Stimulated activated CD4-positive, alpha-beta T cell treated with anti-CD3 and anti-CD28 coated beads, Interleukin-1b, Interleukin-23, amount 100 ng/mL, for 1 hour (primary cell): Measurements from ENCODE around the gene STK26.
"Not testable (repeated sequence)": the region's sequence is repeated elsewhere in the genome, so short reads cannot be mapped to it uniquely, and the experiment has no call there.

Experiments
- DNase-seq, 2 donors: peaks; one replicate each; pipeline ENCODE4 v3.0.0-alpha.2; 2020; ENCODE audit warnings: low read depth in 2 of 2

STK26 gene

DNA sequence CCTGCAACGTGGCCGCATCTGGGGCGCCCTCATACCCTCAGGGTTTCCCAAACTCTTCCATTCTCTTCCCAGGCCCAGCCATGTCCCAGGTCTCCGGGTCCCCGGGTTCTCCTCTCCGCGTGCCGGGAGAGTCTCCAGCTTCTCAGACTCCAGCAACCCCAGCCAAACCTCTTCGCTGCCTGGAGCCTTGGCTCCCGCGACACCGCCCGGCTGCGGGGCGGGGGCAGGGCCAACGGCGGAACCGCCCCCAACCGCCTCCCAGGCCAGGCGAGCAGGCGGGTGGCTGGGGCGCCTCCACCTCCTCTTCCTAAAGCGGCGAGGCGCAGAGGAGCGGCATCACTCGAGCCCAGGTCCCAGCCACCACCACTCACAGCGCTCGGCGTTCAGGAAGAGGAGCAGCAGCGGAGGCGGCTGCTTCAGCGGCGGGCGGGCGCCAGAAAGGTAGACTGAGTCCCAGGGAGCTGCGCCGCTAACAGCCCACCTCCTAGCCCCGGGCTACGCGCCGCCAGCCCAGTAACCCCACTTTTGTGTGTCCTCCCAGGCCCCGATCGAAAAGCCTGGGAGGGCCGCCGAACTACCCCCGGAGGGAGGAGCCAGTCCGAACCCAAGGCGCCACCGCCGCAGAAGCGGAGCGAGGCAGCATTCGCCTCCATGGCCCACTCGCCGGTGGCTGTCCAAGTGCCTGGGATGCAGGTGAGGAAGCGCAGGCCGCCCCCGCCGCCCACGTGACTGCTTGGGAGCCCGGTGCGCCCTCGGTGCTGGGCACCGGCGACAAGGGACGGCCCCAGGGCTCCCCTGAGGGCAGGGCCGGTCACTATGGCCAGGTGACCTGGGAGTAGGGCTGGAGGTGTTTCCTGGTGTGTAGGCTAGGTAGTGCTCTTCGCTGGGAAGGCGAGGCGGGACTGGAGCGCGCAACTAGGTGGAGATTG is at the start of gene STK26:
STK26 (plus strand) TSS at position 336 of the 929 bp plus-strand sequence; CDS start at position 652, 316 bp downstream.
- peak in 1 of 2 donors; percentile 46 for DNase-seq

DNA sequence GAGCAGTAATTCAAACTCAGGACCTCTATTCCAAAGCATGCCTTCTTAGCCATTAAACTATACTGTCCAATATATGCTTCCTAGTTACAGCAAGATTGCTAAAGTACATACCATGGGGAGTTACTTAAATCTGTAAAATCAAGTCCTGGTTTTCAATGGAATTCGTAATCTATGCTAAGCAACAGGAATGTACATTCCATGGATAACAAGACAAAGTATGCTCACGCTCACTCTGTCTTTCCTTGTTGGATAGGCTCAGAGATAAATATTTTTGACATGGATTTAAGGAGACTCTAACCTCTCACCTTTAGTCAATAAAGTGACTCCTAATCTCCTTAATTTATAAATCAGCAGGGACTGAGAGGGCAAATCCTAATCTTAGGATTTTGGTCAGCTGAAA is 47.3 kb upstream of the STK26 start:
- DNase-seq = no peak

DNA sequence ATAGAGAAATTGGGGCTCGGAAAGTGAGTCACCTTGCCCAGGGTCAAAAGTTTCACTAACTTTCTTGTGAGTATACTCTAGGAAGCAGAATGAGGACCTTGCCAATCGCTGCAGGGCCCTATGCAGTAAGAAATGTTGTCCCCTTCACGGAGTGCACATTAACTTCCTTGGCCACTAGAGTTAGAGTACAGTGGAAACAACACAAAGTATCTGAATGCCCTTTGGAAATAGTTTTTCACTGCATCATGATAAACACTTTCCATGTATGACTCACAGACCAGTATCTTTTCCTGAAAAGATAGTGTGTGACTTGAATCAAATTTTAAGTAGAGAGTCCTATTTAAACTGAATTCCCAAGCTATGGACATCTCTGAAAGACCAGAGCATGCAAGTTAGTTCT is 45.5 kb upstream of the STK26 start:
- no peak for DNase-seq

DNA sequence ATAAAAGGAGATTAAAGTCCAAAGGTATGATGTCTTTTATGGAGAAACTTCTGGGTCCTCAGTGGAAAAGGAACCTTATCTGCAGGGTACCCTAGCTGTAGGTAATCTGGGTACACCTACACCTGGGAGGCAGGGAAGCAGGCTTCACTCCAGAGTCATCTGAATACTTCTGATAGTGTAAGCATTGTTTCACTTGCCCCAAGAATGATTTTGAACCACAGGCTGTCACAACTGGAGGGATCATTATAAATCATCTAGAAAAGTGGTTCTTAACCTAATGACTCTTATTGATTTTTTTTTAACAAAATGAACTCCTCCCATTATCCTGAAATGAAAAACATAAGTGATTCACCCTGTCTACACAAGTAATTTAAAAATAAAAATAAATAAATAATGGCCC is 44.0 kb upstream of the STK26 start:
- no peak for DNase-seq

DNA sequence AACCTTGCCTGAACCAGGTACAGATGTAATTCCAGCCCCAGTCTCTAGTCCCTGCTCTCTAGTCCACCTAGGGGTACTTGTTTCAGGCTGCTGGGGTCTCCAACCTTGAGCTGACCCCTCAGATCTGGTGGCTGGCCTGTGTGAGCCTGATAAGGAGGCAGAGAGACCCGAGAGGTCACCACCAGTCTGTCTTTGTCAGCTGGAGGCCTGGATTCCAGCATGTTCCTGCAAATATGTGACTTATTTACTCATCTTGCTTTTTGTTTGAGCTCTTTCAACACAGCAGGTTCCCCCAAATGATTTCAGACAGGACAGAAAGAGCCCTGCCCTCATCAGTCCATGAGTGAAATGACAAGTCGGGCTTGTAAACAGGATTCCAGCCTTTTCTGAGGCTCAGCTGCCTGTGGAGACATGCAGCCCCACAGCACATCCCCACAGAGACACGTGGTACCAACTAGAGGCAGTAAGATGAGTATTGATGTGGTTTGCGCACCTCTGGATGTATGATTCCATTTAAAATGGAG is 37.5 kb upstream of the STK26 start:
- no peak for DNase-seq

DNA sequence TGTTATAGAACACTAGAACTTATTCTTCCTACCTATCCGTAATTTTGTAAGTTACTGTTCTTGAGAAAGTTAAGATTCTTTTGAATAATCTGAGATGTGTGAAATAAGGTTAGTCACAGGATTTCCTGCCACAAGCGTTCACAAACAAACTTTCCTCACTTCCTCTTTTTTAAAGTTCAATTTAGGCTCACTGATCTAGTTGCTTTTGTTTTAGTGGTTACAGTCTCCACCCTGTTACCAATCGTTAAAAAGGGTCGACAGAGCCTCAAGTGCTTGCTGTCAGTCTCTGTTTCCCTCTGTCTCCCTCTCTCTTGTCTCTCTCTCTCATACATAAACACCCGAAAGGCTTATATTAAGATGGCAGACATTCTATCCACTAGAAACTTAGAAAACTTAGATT is 35.9 kb upstream of the STK26 start:
- no peak for DNase-seq

DNA sequence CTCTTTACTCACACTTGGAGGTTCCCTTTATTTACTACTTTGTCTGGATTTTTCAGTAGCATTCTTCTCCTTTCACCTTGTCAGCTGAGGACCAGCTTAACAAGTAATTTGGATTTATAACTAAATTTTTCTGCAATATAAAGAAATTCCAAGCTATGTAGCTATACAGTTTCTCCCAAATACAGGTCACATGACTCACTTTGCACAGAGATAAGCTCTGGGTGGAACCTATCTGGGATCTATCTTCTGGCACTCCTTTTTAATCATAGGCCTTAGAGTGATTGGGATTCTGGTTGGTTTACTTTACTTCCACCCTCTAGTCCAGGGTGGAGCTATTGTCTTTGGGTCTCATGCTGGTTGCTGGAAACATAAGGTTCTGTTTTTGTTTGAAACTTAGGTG is 34.9 kb upstream of the STK26 start:
- DNase-seq = no peak

DNA sequence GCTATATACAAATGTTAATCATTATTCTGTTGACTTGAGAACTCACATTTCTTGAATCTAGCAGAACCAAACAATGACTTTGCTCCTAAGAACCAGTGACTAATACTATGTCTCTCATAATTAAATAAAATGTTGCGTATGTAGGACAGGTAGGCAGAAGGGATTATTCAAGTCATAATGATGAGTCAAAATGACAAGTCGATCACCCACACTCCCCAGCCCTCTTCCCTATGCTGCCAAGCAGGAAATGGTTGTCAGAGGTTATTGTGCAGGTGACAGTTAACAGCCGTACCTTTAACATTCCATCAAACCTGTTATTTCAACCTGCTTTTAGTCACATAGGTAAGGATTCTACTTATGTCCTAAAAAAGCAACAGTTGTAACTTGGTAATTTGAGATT is 22.0 kb upstream of the STK26 start:
- DNase-seq = no peak

DNA sequence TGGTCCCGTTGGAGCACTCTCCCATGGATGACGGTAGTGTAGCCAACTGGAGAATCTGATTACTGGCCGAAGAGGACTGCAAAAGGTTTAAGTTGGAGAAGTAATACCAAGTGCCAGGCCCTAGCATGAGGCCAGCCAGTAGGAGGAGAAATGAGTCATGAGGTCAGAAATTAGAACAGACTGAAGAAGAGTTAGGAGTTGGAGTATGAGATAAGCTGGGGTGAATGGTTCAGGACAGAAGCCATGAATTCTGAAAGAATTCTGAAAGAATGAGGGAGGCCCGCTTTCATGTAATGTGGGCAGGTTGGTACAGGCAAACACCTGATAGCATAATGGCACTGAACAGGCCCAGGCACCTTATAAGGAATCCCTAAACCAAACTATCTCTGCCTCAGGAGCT is 18.4 kb upstream of the STK26 start:
- no peak for DNase-seq

DNA sequence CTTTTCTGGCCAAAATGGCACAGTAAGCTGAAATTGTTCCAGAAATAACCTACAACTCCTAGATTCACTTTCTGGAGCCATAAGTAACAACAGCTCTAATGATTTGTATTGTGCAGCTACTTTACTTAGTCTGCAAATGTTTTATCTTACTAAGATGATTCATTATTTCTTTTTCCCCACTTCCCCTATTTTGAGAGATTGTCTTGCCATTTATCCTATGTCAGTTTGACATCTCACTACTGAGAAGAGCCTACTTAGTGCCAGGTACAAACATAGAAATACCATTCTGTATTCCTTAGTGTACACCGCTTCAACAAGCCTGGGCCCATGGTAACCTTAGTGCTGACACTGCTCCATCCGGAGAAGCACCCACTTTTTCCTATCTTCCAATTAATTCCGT is 13.8 kb upstream of the STK26 start:
- no peak for DNase-seq

DNA sequence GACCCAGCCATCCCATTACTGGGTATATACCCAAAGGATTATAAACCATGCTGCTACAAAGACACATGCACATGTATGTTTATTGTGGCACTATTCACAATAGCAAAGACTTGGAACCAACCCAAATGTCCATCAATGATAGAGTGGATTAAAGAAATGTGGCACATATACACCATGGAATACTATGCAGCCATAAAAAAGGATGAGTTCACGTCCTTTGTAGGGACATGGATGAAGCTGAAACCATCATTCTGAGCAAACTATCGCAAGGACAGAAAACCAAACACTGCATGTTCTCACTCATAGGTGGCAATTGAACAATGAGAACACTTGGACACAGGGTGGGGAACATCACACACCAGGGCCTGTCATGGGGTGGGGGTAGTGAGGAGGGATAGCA is 12.9 kb upstream of the STK26 start:
- not testable (repeated sequence) for DNase-seq

DNA sequence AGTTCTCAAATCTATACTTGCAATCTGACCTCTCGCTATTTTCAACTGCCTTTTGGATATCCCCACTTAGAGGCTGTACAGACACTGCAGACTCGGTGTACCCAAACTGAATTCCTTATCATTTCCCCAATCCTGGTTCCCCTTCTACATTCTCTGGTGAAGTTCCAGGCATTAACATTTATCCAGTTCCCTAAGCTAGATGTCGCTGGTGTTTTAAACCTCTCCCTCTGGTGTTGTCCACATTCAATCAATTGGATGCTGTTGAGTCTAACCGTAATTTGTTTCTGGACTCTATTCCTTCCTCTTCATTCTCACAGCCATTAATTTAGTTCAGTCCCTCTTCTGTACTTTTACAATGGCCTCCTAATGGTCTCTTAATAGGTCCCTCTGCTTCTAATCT is 7.2 kb upstream of the STK26 start:
- DNase-seq = no peak

DNA sequence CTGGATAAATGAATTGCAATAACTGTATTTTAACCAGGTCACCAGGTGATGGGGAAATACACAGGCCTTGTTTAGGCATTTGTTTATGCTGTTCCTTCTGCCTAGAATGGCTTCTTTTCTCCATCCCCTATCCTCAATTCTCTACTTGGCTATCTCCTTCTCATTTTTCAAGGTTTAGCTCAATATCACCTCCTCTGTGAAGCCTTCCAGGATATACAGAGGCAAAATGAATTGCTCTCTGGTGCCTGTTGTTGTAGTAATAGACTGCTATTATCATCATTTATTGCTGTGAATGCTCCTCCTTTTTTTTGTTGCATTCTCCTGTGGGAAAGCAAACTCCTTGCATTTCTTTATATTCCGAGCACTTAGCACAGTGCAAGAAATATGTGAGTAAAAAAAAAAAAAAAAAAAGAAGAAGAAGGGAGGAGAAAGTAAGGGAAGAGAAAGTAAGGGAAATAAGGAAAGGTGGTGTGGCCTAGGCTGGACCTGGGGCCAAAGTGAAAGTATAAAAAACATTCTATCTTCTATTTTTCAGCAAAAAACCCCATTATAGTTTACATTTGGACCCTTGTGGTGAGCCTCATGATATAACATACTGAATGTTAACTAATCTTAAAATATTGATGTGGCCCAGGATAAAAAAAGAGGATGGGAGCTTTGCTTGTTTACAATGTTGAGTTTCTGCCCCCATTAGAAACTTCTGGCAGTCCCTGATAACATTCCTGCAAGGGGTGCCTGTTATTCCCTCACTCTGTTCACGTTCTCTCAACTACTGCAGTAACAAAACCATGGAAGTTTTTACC is 6.3 kb upstream of the STK26 start:
- DNase-seq = no peak

DNA sequence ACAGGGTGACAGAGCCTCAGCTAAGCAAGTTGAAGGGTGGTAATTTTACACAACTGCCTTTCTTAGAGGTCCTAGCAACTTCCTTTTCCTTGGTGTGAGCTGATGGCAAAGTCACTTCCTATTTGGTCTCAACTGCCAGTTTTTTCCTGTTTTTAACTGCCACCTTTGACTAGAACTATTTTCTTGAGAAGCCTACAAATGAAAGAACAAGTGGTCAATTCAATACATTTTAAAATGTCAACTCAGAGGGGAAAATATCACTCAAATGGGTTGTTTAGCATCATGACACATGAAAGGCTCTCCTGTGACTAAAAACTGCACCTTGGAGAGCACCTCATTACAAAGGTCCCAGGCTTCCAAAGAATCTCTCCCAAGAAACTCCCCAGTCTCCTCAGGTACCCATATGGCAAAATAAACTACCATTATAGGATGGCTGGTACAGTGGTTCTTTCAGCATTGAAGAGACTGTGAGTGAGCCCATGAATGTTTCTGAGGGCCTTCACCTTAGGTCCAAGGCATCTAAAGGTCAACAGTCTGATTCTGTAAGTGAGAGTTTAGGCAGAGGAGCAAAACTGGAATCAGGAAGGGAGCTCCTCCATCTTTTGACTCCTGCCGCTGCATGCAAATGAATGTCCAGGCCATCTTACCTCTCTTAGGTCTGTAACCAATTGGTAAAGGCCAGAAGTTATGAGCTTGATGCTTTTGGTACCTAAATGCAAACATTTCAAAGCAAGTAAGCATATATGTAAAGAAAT is 5.5 kb upstream of the STK26 start:
- no peak for DNase-seq

DNA sequence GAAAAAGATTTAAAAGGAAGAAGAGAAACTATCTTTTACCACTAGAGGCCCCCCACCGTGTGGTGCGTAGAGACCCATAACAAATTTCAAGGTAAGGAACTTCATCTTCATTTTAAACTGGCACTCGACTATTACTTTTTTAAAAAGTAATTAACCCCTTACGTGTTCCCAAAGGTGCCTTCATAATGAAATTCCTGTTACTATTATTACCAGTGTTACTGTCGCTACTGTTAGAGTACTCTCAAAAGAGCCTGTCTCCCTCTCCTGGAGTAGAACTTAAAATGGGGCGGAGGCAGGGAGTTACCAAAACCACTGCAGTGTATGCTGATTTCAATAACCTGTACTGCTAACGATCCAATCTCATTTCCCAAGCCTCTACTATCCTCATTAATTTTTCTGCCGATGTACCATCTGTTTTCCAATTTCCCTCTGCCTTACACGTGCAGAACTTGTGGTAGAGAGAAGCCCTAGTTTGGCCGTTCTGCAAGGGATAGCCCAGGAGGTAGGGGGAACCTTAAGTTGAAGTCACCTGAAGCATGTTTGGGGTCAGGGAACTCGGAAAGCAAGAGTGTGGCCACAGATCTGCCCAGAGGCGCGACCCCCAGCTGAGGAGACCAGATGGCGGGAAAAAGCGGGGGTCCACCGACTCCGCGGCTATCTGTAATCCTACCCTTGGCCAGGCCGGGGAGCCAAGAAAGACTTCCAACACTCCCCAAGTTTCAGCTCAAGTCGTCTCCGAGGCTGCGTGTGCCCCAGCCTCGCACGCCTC is 720 bp upstream of the STK26 start:
- DNase-seq = no peak

DNA sequence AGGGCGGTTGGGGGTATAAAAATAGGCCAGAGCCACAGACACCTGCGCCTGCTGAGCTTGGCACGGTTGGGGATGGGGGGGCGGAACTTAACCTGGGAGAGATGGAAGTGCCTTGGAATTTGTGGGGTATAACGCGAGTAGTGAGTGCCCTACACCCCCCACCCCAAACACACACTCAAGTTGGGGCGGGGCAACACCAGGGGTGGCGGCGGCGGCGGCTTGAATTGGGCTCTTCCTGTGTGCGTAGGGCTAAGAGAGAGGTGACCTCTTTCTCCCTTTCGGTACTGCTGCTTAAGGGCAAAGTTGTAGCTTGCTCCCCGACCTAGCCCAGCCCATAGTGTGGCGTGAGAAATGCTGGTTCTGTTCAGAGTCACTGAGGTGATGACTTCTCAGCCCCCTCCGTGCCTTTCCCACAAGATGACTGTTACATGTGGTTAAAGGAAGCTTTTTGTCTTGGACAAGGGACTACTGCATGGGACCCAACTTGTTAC is 839 bp downstream of the STK26 start:
- no peak for DNase-seq

DNA sequence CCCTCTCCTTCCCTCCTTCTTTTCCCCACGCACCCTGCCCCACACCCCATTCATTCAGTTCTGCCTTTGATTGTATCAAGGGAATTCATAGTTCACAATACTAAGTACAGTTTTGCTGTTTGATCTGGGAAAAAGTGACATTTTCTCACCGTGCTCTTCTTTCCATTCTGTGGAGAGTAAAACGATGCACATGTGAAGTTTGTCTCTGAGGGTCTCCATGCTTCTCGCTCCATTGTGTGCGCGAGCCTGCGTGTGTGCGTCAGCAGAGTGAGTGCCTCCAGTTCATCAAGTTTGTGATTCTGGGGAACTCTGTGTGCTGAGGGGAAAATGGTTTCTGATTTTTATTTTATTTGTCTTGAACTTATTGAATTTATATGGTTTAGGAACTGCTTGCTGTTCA is 1.9 kb downstream of the STK26 start:
- DNase-seq = no peak

DNA sequence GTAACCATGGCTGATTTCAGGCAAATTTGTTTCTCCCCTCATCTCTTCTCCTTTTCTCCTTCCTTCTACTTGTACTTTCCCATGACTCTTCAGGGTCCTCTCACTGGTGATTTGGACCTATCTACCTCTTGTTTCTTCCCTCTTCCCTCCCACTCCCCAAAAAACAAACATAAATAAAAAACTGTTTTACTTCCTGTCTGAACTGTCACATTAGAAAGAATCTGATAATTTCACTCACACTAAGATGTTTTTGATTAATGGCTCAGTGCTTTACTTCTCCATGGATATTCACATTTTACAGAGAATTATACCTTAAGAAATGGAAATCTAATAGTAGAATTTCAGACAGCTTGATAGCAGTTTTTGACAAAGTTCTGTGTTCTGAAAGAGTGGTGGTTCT is 7.2 kb downstream of the STK26 start:
- no peak for DNase-seq

DNA sequence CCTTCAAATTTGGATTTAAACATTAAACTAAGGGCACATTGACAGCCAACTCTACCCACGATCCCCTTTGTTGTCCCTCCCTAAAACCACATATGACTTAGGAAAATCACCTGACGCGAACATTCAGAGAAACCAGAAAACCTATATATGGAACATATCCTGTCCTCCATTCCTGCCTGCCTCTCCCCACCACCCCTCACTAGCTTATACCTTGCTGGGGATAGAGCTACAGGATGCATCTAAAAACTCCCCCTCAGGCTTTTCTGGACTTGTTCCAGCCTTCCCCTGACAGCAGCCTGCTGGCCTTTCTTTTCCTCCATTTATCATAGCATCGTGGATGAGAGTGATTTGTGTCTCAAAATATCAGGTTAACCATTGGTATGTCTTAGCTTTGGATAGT is 8.8 kb downstream of the STK26 start:
- DNase-seq = no peak

DNA sequence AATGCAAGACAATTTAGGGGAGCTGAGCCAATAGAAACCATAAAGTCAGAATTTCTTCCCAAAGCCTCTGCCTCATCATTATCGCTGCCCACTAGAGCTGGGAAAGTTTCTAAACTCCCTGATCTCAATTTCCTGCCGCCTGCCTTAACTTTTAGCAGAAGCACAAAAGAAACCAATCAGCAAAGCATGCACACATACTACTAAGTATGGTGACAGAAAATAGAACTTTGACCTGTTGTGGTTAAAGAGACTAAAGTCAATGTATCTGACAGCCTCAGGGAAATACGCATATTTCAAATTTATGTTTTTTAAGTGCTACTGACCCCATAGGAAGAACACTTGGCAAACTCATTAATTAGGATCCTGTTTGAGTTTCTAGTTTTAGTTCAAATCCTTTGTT is 10.1 kb downstream of the STK26 start:
- no peak for DNase-seq

DNA sequence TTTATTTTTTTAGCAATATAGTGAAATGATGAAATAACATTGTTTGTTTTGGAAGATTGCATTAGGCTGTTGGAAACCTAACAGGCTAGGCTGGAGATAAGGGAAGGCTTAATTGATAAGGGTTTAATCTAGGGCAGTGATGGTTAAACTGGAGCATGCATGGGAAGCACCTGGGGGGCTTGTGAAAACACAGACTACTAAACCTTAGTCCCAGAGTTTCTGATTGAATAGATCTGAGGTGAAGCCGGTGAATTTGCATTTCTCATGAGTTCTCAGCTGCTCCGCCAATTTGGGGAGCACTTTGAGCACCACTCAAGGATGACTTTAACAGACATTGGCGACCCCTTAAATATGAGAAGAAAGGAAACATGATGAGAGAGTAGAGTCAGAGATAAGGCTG is 11.5 kb downstream of the STK26 start:
- no peak for DNase-seq
